Subcutaneous adipose tissue (tissue), 4 donors: ENCODE data around the gene HNMT. TPM values are rescaled to one million over a fixed set of nuclear protein-coding genes. Genes with fewer than 3 reads are reported as not detected.

Source experiments
- total RNA-seq, 4 donors: library from RNA; depleted of rRNA; stranded (reverse); fragments of >200 nt; gene quantifications; one replicate each; pipeline ENCODE4 v1.1.0, GENCODE V29; 2016
- TF ChIP-seq, protein P1 (sequence below): fragments of 450-650 bp; IDR thresholded peaks from one replicate; pipeline ENCODE4 v1.5.1; 2016; ENCODE audit warnings: low read depth, mild to moderate bottlenecking, control low read depth, antibody characterized with exemption, moderate library complexity

HNMT gene
- total RNA-seq, 4 donors from 2014 or later, result 135 to 329 (median 220) TPM

DNA sequence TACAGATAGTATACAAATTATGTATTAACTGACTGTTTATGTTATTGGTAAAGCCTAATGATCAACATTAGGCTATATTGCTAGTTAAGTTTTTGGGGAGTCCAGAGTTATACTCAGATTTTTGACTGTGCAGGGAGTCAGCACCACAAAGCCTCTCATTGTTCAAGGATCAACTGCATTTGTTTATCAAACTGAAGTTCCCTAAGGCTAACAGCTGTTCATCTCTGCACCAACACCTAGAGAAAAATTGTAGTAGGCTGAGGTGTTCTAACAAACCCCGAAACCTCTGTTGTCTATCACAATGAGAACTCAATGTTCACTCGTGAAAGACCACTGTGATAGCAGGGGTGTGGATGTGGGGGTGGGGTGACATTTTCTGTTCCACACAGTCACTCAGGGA, 97.7 kb downstream of the HNMT start:
- TF ChIP-seq, protein P1, sequence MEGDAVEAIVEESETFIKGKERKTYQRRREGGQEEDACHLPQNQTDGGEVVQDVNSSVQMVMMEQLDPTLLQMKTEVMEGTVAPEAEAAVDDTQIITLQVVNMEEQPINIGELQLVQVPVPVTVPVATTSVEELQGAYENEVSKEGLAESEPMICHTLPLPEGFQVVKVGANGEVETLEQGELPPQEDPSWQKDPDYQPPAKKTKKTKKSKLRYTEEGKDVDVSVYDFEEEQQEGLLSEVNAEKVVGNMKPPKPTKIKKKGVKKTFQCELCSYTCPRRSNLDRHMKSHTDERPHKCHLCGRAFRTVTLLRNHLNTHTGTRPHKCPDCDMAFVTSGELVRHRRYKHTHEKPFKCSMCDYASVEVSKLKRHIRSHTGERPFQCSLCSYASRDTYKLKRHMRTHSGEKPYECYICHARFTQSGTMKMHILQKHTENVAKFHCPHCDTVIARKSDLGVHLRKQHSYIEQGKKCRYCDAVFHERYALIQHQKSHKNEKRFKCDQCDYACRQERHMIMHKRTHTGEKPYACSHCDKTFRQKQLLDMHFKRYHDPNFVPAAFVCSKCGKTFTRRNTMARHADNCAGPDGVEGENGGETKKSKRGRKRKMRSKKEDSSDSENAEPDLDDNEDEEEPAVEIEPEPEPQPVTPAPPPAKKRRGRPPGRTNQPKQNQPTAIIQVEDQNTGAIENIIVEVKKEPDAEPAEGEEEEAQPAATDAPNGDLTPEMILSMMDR, result no peak

DNA sequence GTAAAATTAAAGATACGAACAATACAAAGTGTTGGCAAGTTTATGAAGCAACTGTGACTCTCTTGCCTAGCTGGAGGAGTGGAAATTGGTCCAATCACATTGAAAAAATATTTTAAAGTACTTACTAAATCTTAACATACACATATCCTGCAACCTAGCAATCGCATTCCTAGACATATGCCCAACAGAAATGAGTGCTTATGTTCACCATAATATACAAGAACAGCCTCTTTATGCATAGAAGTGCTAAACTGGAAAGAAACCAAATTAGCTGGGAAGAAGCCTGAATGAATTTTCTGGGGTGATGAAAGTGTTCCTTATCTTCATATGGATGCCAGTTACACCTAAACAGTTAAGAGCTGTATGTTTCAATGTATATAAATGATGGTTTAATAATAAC, 98.9 kb downstream of the HNMT start:
- TF ChIP-seq, protein P1, result no peak
